HuH-7 (cell line): Measurements from ENCODE around the gene VWA3B.
A peak's percentile ranks its signal among the peaks of the same experiment; 100 is the strongest.
"Not testable (repeated sequence)": the region's sequence is repeated elsewhere in the genome, so short reads cannot be mapped to it uniquely, and the experiment has no call there.

Experiments used
- DNase-seq: peaks from one replicate; pipeline ENCODE4 v3.0.0; 2011; ENCODE audit warnings: low spot score

VWA3B gene

GRCh38 chr2:98086491-98087446 lies at the start of gene VWA3B:
Gene VWA3B, plus strand, starts transcription at chr2:98087167. Its CDS starts 5,926 bp downstream, at chr2:98093093.
- peak; percentile 40 for DNase-seq

GRCh38 chr2:98037206-98037605 lies 49.8 kb upstream of the VWA3B start:
- no peak for DNase-seq

- DNase-seq, result no peak
These were observed 49.2 kb upstream of the VWA3B start for GRCh38 chr2:98037666-98038336.

- no peak for DNase-seq
These were observed 47.7 kb upstream of the VWA3B start for GRCh38 chr2:98039085-98039756.

GRCh38 chr2:98040331-98040939 lies 46.5 kb upstream of the VWA3B start:
- DNase-seq, result no peak

GRCh38 chr2:98043101-98043500 lies 43.9 kb upstream of the VWA3B start:
- DNase-seq, result no peak

GRCh38 chr2:98044730-98045129 lies 42.2 kb upstream of the VWA3B start:
- DNase-seq, result not testable (repeated sequence)

GRCh38 chr2:98050070-98050469 lies 36.9 kb upstream of the VWA3B start:
- no peak for DNase-seq

GRCh38 chr2:98058191-98058975 lies 28.6 kb upstream of the VWA3B start:
- no peak for DNase-seq

GRCh38 chr2:98060277-98060676 lies 26.7 kb upstream of the VWA3B start:
- DNase-seq, result no peak

GRCh38 chr2:98063291-98063854 lies 23.6 kb upstream of the VWA3B start:
- no peak for DNase-seq

GRCh38 chr2:98065808-98066207 lies 21.2 kb upstream of the VWA3B start:
- no peak for DNase-seq

GRCh38 chr2:98067160-98067559 lies 19.8 kb upstream of the VWA3B start:
- DNase-seq, result no peak

GRCh38 chr2:98070081-98070480 lies 16.9 kb upstream of the VWA3B start:
- no peak for DNase-seq

GRCh38 chr2:98072442-98072841 lies 14.5 kb upstream of the VWA3B start:
- DNase-seq, result no peak

GRCh38 chr2:98078701-98079100 lies 8.3 kb upstream of the VWA3B start:
- no peak for DNase-seq

- DNase-seq, result peak; percentile 40
These were observed 2.7 kb upstream of the VWA3B start for GRCh38 chr2:98084151-98084868.

- DNase-seq, result peak; percentile 47
These were observed 2.1 kb upstream of the VWA3B start for GRCh38 chr2:98084869-98085238.

- peak; percentile 17 for DNase-seq
These were observed 1.3 kb upstream of the VWA3B start for GRCh38 chr2:98085649-98086048.

GRCh38 chr2:98087447-98088020 lies 567 bp downstream of the VWA3B start:
- DNase-seq, result no peak
